HEK293 (cell line): Measurements from ENCODE around the gene SURF1.

Experiments used
- CTCF ChIA-PET: fragments of 350-600 bp; formaldehyde crosslinking; extraction: SDS; loops from one replicate; lab custom pipeline; 2021; ENCODE audit warnings: antibody characterized with exemption; lab: Yijun Ruan, JAX
- POLR2A ChIA-PET: fragments of 300-600 bp; formaldehyde crosslinking; extraction: SDS; loops from one replicate; lab custom pipeline; 2020; ENCODE audit warnings: antibody characterized with exemption, inconsistent platforms; lab: Yijun Ruan, JAX
- H3K27ac ChIP-seq: fragments of 200-500 bp; sonication (Bioruptor generic); 2 replicates; pipeline ENCODE4 v1.5.1; 2014; ENCODE audit warnings: low read depth, low read length, control low read depth, inconsistent platforms; ENCODE audit errors: extremely low read depth
- H3K36me3 ChIP-seq, 2 experiments: fragments of 200-500 bp in 1 of 2; sonication (Bioruptor generic) in 1 of 2; 1 replicate in 1 of 2; 2 replicates in 1 of 2; pipeline ENCODE4 v1.5.1; 2014 to 2017; ENCODE audit warnings: inconsistent platforms in 2 of 2, low read length in 2 of 2; ENCODE audit not compliant: control insufficient read depth in 2 of 2, insufficient read depth in 1 of 2
- H3K4me1 ChIP-seq: fragments of 200-500 bp; sonication (Bioruptor generic); 2 replicates; pipeline ENCODE4 v1.5.1; 2014; ENCODE audit warnings: mild to moderate bottlenecking, low read length, inconsistent platforms; ENCODE audit not compliant: control insufficient read depth, insufficient read depth
- H3K4me3 ChIP-seq: 2 replicates; pipeline ENCODE4 v1.5.1; 2011; ENCODE audit warnings: low read depth, mild to moderate bottlenecking, control low read depth, low read length, moderate library complexity
- H3K9me3 ChIP-seq: fragments of 200-500 bp; sonication (Bioruptor generic); 2 replicates; pipeline ENCODE4 v1.5.1; 2014; ENCODE audit warnings: low read depth, low read length, inconsistent platforms; ENCODE audit not compliant: control insufficient read depth, insufficient read depth
- BCL11A ChIP-seq: fragments of 450-650 bp; formaldehyde crosslinking; IDR thresholded peaks from 2 replicates; pipeline ENCODE4 v1.5.1; 2016; ENCODE audit warnings: low read depth, missing biosample characterization, missing genetic modification characterization
- HOXA7 ChIP-seq: sonication (generic); formaldehyde crosslinking; IDR thresholded peaks from 2 replicates; pipeline ENCODE4 v1.8.1; 2022; ENCODE audit warnings: missing genetic modification reagents, borderline replicate concordance
- IKZF3 ChIP-seq: fragments of 450-650 bp; IDR thresholded peaks from 2 replicates; pipeline ENCODE4 v1.5.0; 2018; ENCODE audit warnings: missing biosample characterization, mild to moderate bottlenecking, missing genetic modification characterization, moderate library complexity
- KLF10 ChIP-seq: fragments of 450-650 bp; IDR thresholded peaks from 2 replicates; pipeline ENCODE4 v1.5.1; 2018; ENCODE audit warnings: missing biosample characterization, mild to moderate bottlenecking, missing genetic modification characterization
- SETDB1 ChIP-seq: IDR thresholded peaks from one replicate; pipeline ENCODE4 v1.6.1; 2017; ENCODE audit warnings: mild to moderate bottlenecking, low read length, moderate library complexity, mixed read lengths; ENCODE audit not compliant: insufficient read length
- TCF7L2 ChIP-seq: IDR thresholded peaks from 2 replicates; pipeline ENCODE4 v1.6.1; 2011; ENCODE audit warnings: low read depth, mild to moderate bottlenecking, inconsistent platforms, low read length, moderate library complexity, borderline replicate concordance
- ZBTB17 ChIP-seq: fragments of 450-650 bp; formaldehyde crosslinking; IDR thresholded peaks from 2 replicates; pipeline ENCODE4 v1.5.1; 2016; ENCODE audit warnings: missing biosample characterization, missing genetic modification characterization
- ZNF174 ChIP-seq: fragments of 450-650 bp; formaldehyde crosslinking; IDR thresholded peaks from 2 replicates; pipeline ENCODE4 v1.5.0; 2017; ENCODE audit warnings: missing biosample characterization, mild to moderate bottlenecking, missing genetic modification characterization
- ZNF19 ChIP-seq: fragments of 450-650 bp; formaldehyde crosslinking; IDR thresholded peaks from 2 replicates; pipeline ENCODE4; 2016; ENCODE audit warnings: missing biosample characterization, missing genetic modification characterization, low read depth
- ZNF211 ChIP-seq: fragments of 450-650 bp; formaldehyde crosslinking; IDR thresholded peaks from 2 replicates; pipeline ENCODE4 v1.5.1; 2016; ENCODE audit warnings: low read depth, missing biosample characterization, missing genetic modification characterization
- ZNF311 ChIP-seq: fragments of 450-650 bp; formaldehyde crosslinking; IDR thresholded peaks from 2 replicates; pipeline ENCODE4 v1.5.1; 2017; ENCODE audit warnings: missing biosample characterization, missing genetic modification characterization, borderline replicate concordance
- ZNF354C ChIP-seq: fragments of 450-650 bp; formaldehyde crosslinking; IDR thresholded peaks from 2 replicates; pipeline ENCODE4 v1.5.1; 2016; ENCODE audit warnings: missing biosample characterization, missing genetic modification characterization, low read depth, borderline replicate concordance
- ZNF600 ChIP-seq: fragments of 450-650 bp; formaldehyde crosslinking; IDR thresholded peaks from 2 replicates; pipeline ENCODE4 v1.5.1; 2016; ENCODE audit warnings: missing biosample characterization, missing genetic modification characterization
- ZNF677 ChIP-seq: fragments of 450-650 bp; IDR thresholded peaks from 2 replicates; pipeline ENCODE4 v1.5.0; 2018; ENCODE audit warnings: missing biosample characterization, mild to moderate bottlenecking, missing genetic modification characterization, moderate library complexity
- ZSCAN30 ChIP-seq: fragments of 450-650 bp; IDR thresholded peaks from 2 replicates; pipeline ENCODE4 v1.5.1; 2018; ENCODE audit warnings: missing biosample characterization, mild to moderate bottlenecking, missing genetic modification characterization, moderate library complexity
- TF ChIP-seq, protein P1 (sequence below): fragments of 450-650 bp; formaldehyde crosslinking; IDR thresholded peaks from 2 replicates; pipeline ENCODE4 v1.5.1; 2016; ENCODE audit warnings: missing biosample characterization, missing genetic modification characterization
- TF ChIP-seq, protein P2 (sequence below): fragments of 450-650 bp; formaldehyde crosslinking; IDR thresholded peaks from 2 replicates; pipeline ENCODE4 v1.5.1; 2017; ENCODE audit warnings: missing biosample characterization, missing genetic modification characterization
- TF ChIP-seq, protein P3 (sequence below): fragments of 450-650 bp; formaldehyde crosslinking; IDR thresholded peaks from 2 replicates; pipeline ENCODE4 v1.5.1; 2017; ENCODE audit warnings: missing biosample characterization, missing genetic modification characterization

Gene SURF1

DNA sequence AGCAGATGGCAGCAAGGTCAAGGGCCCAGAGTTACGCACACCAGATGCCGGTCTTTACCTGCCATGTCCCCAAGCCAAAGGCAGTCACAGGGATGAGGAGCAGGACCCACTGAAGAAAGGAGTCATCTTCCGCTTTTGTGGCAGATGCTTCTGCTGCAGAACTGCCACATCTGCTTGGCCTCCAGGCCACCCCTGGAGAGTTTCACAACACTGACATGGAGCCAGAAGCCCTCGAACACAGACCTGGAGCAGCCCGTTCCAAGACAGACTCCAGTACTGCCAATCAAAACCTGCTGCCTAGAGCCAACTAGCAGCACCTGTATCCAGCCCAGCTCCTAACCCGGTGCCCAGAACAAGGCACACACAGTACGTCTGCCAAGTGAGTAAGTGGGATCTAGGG lies 1.5 kb downstream of the SURF1 start:
- H3K36me3 ChIP-seq: peaks cover 16 to 76% of the 10 kb centered on the region in 2 experiments
- ChIA-PET CTCF (interaction anchor here (0.7 to 2.0 kb wide), 5 partner anchors 7 to 130 kb away, joined by 3 to 10 read pairs (median 3); no protein-coding TSS in a partner anchor), POLR2A (interaction anchor here (0.9 to 6.6 kb wide), 5 partner anchors 6 to 26 kb away, joined by 3 to 89 read pairs (median 4); partner anchors contain the start of genes MED22 and RPL7A)
- TF ChIP-seq, protein P1, sequence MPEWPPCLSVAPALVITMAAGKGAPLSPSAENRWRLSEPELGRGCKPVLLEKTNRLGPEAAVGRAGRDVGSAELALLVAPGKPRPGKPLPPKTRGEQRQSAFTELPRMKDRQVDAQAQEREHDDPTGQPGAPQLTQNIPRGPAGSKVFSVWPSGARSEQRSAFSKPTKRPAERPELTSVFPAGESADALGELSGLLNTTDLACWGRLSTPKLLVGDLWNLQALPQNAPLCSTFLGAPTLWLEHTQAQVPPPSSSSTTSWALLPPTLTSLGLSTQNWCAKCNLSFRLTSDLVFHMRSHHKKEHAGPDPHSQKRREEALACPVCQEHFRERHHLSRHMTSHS: no peak
- TF ChIP-seq ZNF600 (tag by site-specific recombination) (peak; percentile 72), ZNF211 (tag by site-specific recombination) (no peak), ZNF677 (tag by site-specific recombination) (no peak), ZBTB17 (tag by site-specific recombination) (0 out of 2 replicates have a peak, but pooled peaks have one; percentile 50), TCF7L2 (no peak), IKZF3 (tag by site-specific recombination) (no peak), BCL11A (tag by site-specific recombination) (0 out of 2 replicates have a peak, but pooled peaks have one; percentile 11)
- TF ChIP-seq, protein P2, sequence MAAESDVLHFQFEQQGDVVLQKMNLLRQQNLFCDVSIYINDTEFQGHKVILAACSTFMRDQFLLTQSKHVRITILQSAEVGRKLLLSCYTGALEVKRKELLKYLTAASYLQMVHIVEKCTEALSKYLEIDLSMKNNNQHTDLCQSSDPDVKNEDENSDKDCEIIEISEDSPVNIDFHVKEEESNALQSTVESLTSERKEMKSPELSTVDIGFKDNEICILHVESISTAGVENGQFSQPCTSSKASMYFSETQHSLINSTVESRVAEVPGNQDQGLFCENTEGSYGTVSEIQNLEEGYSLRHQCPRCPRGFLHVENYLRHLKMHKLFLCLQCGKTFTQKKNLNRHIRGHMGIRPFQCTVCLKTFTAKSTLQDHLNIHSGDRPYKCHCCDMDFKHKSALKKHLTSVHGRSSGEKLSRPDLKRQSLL (tag by site-specific recombination): peak; percentile 96
- TF ChIP-seq, all 188 proteins: peak for 4
- H3K4me3 ChIP-seq: no peak overlapping the region
- H3K4me1 ChIP-seq: no peaks in the 10 kb centered on the region
- no peaks in the 10 kb centered on the region for H3K9me3 ChIP-seq
- H3K27ac ChIP-seq: no peak overlapping the region

DNA sequence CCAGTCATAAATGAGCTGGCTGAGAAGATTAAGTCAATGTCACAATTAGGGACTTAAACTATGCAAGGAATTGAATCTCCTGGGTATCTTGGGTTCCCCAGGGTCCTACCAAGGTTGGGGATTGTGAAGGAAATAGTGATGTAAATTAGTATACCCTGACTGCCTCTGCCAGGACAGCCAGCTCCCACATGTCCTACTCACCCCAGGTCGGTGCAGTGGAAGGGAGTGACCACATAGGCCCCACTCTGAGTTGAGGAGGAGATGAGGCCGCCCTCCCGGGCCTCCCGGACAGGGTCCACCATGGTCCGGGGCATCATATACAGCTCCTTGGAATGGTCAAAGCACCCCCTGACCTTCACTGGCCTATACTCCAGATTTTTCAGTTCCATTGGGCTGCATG lies 2.7 kb downstream of the SURF1 start:
- Histone ChIP-seq H3K4me3 (no peak overlapping the region), H3K4me1 (no peaks in the 10 kb centered on the region), H3K9me3 (no peaks in the 10 kb centered on the region), H3K36me3 (peaks cover 18 to 76% of the 10 kb centered on the region in 2 experiments), H3K27ac (no peak overlapping the region)
- CTCF ChIA-PET: interaction anchor here (0.5 to 1.4 kb wide), 9 partner anchors 10 to 173 kb away, joined by 3 to 5 read pairs (median 3); no protein-coding TSS in a partner anchor
- POLR2A ChIA-PET: interaction anchor here (0.8 to 3.9 kb wide), 8 partner anchors 11 to 323 kb away, joined by 3 to 35 read pairs (median 4); partner anchors contain the start of genes CACFD1 and SLC2A6
- TF ChIP-seq ZNF19 (tag by site-specific recombination) (no peak), ZSCAN30 (tag by site-specific recombination) (no peak), SETDB1 (no peak), ZNF174 (tag by site-specific recombination) (no peak), ZNF354C (tag by site-specific recombination) (no peak), ZNF311 (tag by site-specific recombination) (no peak), HOXA7 (no peak), KLF10 (tag by site-specific recombination) (no peak)
- TF ChIP-seq, protein P3, sequence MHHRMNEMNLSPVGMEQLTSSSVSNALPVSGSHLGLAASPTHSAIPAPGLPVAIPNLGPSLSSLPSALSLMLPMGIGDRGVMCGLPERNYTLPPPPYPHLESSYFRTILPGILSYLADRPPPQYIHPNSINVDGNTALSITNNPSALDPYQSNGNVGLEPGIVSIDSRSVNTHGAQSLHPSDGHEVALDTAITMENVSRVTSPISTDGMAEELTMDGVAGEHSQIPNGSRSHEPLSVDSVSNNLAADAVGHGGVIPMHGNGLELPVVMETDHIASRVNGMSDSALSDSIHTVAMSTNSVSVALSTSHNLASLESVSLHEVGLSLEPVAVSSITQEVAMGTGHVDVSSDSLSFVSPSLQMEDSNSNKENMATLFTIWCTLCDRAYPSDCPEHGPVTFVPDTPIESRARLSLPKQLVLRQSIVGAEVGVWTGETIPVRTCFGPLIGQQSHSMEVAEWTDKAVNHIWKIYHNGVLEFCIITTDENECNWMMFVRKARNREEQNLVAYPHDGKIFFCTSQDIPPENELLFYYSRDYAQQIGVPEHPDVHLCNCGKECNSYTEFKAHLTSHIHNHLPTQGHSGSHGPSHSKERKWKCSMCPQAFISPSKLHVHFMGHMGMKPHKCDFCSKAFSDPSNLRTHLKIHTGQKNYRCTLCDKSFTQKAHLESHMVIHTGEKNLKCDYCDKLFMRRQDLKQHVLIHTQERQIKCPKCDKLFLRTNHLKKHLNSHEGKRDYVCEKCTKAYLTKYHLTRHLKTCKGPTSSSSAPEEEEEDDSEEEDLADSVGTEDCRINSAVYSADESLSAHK (tag by site-specific recombination): no peak
